ENCODE data around the gene TAT. TPM values are rescaled to one million over a fixed set of nuclear protein-coding genes. Genes with fewer than 3 reads are reported as not detected.

The TAT gene
- total RNA-seq, 2 donors from 2014 or later: 0.09 TPM; not detected in 1

GRCh38 chr16:71555230-71555891, 21.5 kb downstream of the TAT start:
- DNase-seq (ENCODE audit: low spot score): no peak
- intact Hi-C loops (cut with DNase I): no loop called here

GRCh38 chr16:71552698-71553503, 24.0 kb downstream of the TAT start:
- intact Hi-C loops (cut with DNase I): no loop called here
- DNase-seq (ENCODE audit: low spot score): no peak

GRCh38 chr16:71547168-71547567, 29.7 kb downstream of the TAT start:
- DNase-seq (ENCODE audit: low spot score): no peak
- intact Hi-C loops (cut with DNase I): no loop called here

GRCh38 chr16:71542377-71542776, 34.5 kb downstream of the TAT start:
- DNase-seq (ENCODE audit: low spot score): no peak
- intact Hi-C loops (cut with DNase I): no loop called here

GRCh38 chr16:71537643-71538042, 39.2 kb downstream of the TAT start:
- DNase-seq (ENCODE audit: low spot score): no peak
- intact Hi-C loops (cut with DNase I): no loop called here

- intact Hi-C loops (cut with DNase I): no loop called here
- DNase-seq (ENCODE audit: low spot score): no peak
Measured at GRCh38 chr16:71536752-71537499, 40.0 kb downstream of the TAT start.

- intact Hi-C loops (cut with DNase I): no loop called here
- no peak for DNase-seq (ENCODE audit: low spot score)
Measured at GRCh38 chr16:71532366-71532765, 44.5 kb downstream of the TAT start.

- intact Hi-C loops (cut with DNase I): no loop called here
Measured at GRCh38 chr16:71528863-71529262, 48.0 kb downstream of the TAT start.

GRCh38 chr16:71528257-71528656, 48.6 kb downstream of the TAT start:
- intact Hi-C loops (cut with DNase I): no loop called here
- no peak for DNase-seq (ENCODE audit: low spot score)

More at GRCh38 chr16:71528863-71529262, 48.0 kb downstream of the TAT start:
- no peak for DNase-seq (ENCODE audit: low spot score)

GRCh38 chr16:71526111-71526631, 50.7 kb downstream of the TAT start, which contains the start of gene CHST4:
CHST4 (plus strand) TSS chr16:71526426; CDS start chr16:71536678, 10,252 bp downstream.
- intact Hi-C loops (cut with DNase I): no loop called here

GRCh38 chr16:71524566-71525553, 52.0 kb downstream of the TAT start:
- intact Hi-C loops (cut with DNase I): no loop called here
- no peak for DNase-seq (ENCODE audit: low spot score)

More at GRCh38 chr16:71526111-71526631, 50.7 kb downstream of the TAT start, which contains the start of gene CHST4:
- DNase-seq (ENCODE audit: low spot score): no peak

- DNase-seq (ENCODE audit: low spot score): no peak
- intact Hi-C loops (cut with DNase I): no loop called here
Measured at GRCh38 chr16:71520550-71520949, 56.3 kb downstream of the TAT start.

Other genes with a start within 250 kb of the TAT start
- 1 to 10 TPM in 1 of 2 donors, under 1 TPM in 1; 0.62 to 1.2 TPM for gene CALB2, start 218.4 kb downstream of the TAT start, total RNA-seq
- not detected for gene TLE7, start 135.0 kb downstream of the TAT start, total RNA-seq
- gene ZNF23, start 114.8 kb downstream of the TAT start, total RNA-seq: 10 to 100 TPM in 1 of 2 donors, 1 to 10 TPM in 1; 10.0 to 10.5 TPM
- 1 to 10 TPM; 3.6 to 4.2 TPM for gene ZNF19, start 87.8 kb downstream of the TAT start, total RNA-seq
- not detected for gene CHST4, start 50.7 kb downstream of the TAT start, total RNA-seq
- gene MARVELD3, start 49.1 kb upstream of the TAT start, total RNA-seq: not detected
- gene PHLPP2, start 147.6 kb upstream of the TAT start, total RNA-seq: 1 to 10 TPM; 6.3 to 9.1 TPM
- gene AP1G1, start 231.7 kb upstream of the TAT start, total RNA-seq: 10 to 100 TPM; 61.8 to 67.3 TPM